Measurements from ENCODE around the gene ATOX1. TPM values are rescaled to one million over a fixed set of nuclear protein-coding genes. Genes with fewer than 3 reads are reported as not detected.

The ATOX1 gene
- total and polyA plus RNA-seq, 11 donors, result 52.1 to 149 (median 71.2) TPM

- ATAC-seq (no peak), DNase-seq (no peak)
- intact Hi-C loops (cut with DNase I), result no loop called here
- TF ChIP-seq, protein P1, sequence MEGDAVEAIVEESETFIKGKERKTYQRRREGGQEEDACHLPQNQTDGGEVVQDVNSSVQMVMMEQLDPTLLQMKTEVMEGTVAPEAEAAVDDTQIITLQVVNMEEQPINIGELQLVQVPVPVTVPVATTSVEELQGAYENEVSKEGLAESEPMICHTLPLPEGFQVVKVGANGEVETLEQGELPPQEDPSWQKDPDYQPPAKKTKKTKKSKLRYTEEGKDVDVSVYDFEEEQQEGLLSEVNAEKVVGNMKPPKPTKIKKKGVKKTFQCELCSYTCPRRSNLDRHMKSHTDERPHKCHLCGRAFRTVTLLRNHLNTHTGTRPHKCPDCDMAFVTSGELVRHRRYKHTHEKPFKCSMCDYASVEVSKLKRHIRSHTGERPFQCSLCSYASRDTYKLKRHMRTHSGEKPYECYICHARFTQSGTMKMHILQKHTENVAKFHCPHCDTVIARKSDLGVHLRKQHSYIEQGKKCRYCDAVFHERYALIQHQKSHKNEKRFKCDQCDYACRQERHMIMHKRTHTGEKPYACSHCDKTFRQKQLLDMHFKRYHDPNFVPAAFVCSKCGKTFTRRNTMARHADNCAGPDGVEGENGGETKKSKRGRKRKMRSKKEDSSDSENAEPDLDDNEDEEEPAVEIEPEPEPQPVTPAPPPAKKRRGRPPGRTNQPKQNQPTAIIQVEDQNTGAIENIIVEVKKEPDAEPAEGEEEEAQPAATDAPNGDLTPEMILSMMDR (IDR thresholded peaks at IDR 0.05), result no peak
- no peak for TF ChIP-seq POLR2A (IDR thresholded peaks at IDR 0.05)
- Histone ChIP-seq H3K27ac (no peak overlapping the region), H3K9me3 (no peaks in the 10 kb centered on the region), H3K27me3 (no peaks in the 10 kb centered on the region), H3K36me3 (peaks cover 0 to 100% (median 98%) of the 10 kb centered on the region in 9 donors), H3K4me1 (peaks cover 0 to 26% (median 0%) of the 10 kb centered on the region in 12 donors), H3K4me3 (no peak overlapping the region)
- 89 to 94% (median 91%) methylated on average over 3 of the region's 3 CpGs for WGBS, 4 donors
Observed at GRCh38 chr5:151799407-151799806, 41.0 kb upstream of the ATOX1 start.

DNA sequence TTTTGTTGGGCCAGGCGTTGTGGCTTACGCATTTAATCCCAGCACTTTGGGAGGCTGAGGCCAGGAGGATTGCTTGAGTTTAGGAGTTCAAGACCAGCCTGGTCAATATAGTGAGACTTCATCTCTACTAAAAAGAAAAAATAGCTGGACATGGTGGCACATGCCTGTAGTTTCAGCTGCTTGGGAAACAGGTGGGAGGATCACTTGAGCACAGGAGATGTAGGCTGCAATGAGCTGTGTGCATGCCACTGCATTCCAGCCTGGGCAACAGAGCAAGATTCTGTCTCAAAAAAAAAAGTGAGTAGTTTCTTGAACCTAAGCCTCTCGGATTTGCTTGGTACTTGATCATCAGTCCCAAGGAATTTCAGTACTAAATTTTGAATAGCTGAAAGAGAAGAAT lies 40.2 kb upstream of the ATOX1 start:
- 94 to 99% (median 94%) methylated on average over 3 of the region's 3 CpGs for WGBS, 4 donors
- no peak overlapping the region for H3K4me3 ChIP-seq
- H3K27ac ChIP-seq, result no peak overlapping the region
- H3K27me3 ChIP-seq, result no peaks in the 10 kb centered on the region
- H3K9me3 ChIP-seq, result no peaks in the 10 kb centered on the region
- DNase-seq, result no peak
- no peak for ATAC-seq
- H3K36me3 ChIP-seq, result peaks cover 0 to 100% (median 98%) of the 10 kb centered on the region in 9 donors
- intact Hi-C loops (cut with DNase I), result no loop called here
- TF ChIP-seq, protein P1 (IDR thresholded peaks at IDR 0.05), result no peak
- peaks cover 0 to 26% (median 0%) of the 10 kb centered on the region in 12 donors for H3K4me1 ChIP-seq

DNA sequence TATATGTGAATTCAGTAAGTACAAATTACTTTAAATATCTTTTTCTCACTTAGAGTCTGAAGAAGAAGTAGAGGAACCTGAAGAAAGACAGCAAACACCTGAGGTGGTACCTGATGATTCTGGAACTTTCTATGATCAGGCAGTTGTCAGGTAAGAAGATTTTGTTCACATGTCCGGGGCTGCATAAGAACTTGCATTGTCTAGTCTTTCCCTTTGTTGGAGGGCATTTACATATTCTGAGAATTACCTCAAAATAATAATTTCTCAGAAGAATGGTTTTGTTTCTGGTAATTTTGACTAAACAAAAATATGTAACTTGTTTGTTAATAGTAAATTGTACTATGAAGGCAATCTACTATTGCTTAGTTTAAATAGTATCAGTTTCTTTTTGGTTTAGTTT lies 37.0 kb upstream of the ATOX1 start:
- Histone ChIP-seq H3K36me3 (peaks cover 0 to 100% (median 98%) of the 10 kb centered on the region in 9 donors), H3K4me3 (no peak overlapping the region), H3K27me3 (no peaks in the 10 kb centered on the region), H3K9me3 (no peaks in the 10 kb centered on the region), H3K27ac (no peak overlapping the region), H3K4me1 (peaks cover 0 to 15% (median 0%) of the 10 kb centered on the region in 12 donors)
- ATAC-seq, result no peak
- 84 to 97% (median 95%) methylated on average over 1 of the region's 1 CpG for WGBS, 4 donors
- TF ChIP-seq, protein P1 (IDR thresholded peaks at IDR 0.05), result no peak
- no peak for TF ChIP-seq POLR2A (IDR thresholded peaks at IDR 0.05)
- intact Hi-C loops (cut with DNase I), result no loop called here
- DNase-seq, result no peak

DNA sequence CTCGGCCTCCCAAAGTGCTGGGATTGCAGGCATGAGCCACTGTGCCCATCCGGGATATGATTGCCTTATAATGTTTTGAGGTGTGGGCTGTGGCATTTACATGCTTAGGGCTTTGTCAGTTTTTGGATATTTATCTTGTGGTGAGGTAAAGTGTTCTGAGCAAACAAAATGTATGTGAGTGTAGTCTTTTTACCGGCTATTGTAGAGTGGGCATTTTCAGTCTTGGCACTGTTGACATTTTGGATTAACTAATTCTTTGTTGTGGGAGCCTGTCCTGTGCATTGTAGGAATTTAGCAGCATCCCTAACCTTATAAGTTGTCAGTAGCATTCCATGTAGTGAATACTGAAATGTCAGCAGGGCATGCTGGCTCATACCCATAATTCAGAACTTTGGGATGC lies 34.9 kb upstream of the ATOX1 start:
- H3K9me3 ChIP-seq, result no peaks in the 10 kb centered on the region
- H3K4me3 ChIP-seq, result no peak overlapping the region
- H3K27ac ChIP-seq, result no peak overlapping the region
- intact Hi-C loops (cut with DNase I), result no loop called here
- H3K36me3 ChIP-seq, result peaks cover 0 to 99% (median 97%) of the 10 kb centered on the region in 9 donors
- no peaks in the 10 kb centered on the region for H3K27me3 ChIP-seq
- 94 to 97% (median 95%) methylated on average over 3 of the region's 3 CpGs for WGBS, 4 donors
- peaks cover 0 to 6% (median 0%) of the 10 kb centered on the region in 12 donors for H3K4me1 ChIP-seq
- ATAC-seq, result no peak
- DNase-seq, result no peak
- TF ChIP-seq POLR2A (IDR thresholded peaks at IDR 0.05), result no peak
- TF ChIP-seq, protein P1 (IDR thresholded peaks at IDR 0.05), result no peak

Measured in heart left ventricle (tissue), 16 donors.